NCI-H748 treated with DMSO at 0.1 percent for 48 hours (cell line): ENCODE data around the gene TNRC6B.

Experiments used
- DNase-seq: peaks from one replicate; lab custom pipeline; 2025; lab: John Stamatoyannopoulos, UW

Gene TNRC6B

GRCh38 chr22:40328546-40329456, 151.1 kb downstream of the TNRC6B start:
- DNase-seq: no peak

- DNase-seq: no peak
Measured at GRCh38 chr22:40329466-40329865, 151.7 kb downstream of the TNRC6B start.

GRCh38 chr22:40330086-40330485, 152.4 kb downstream of the TNRC6B start:
- no peak for DNase-seq

- DNase-seq: no peak
Measured at GRCh38 chr22:40330615-40331014, 152.9 kb downstream of the TNRC6B start.

- no peak for DNase-seq
Measured at GRCh38 chr22:40331706-40332105, 154.0 kb downstream of the TNRC6B start.

GRCh38 chr22:40332319-40332781, 154.6 kb downstream of the TNRC6B start:
- DNase-seq: no peak

- no peak for DNase-seq
Measured at GRCh38 chr22:40334060-40334459, 156.3 kb downstream of the TNRC6B start.

GRCh38 chr22:40334899-40335298, 157.2 kb downstream of the TNRC6B start:
- no peak for DNase-seq

- no peak for DNase-seq
Measured at GRCh38 chr22:40335358-40335757, 157.6 kb downstream of the TNRC6B start.

GRCh38 chr22:40340044-40340443, 162.3 kb downstream of the TNRC6B start:
- no peak for DNase-seq

GRCh38 chr22:40341604-40342003, 163.9 kb downstream of the TNRC6B start:
- no peak for DNase-seq

- no peak for DNase-seq
Measured at GRCh38 chr22:40342521-40342920, 164.8 kb downstream of the TNRC6B start.

- DNase-seq: no peak
Measured at GRCh38 chr22:40345271-40345670, 167.5 kb downstream of the TNRC6B start.

GRCh38 chr22:40345815-40346184, 168.1 kb downstream of the TNRC6B start:
- DNase-seq: peak; percentile 26

- DNase-seq: peak; percentile 43
Measured at GRCh38 chr22:40346185-40347118, 168.7 kb downstream of the TNRC6B start, which contains the start of gene ADSL. Gene ADSL, plus strand, starts transcription at chr22:40346500. Its CDS starts 59 bp downstream, at chr22:40346559.

GRCh38 chr22:40347300-40347699, 169.6 kb downstream of the TNRC6B start:
- no peak for DNase-seq

GRCh38 chr22:40348025-40348658, 170.4 kb downstream of the TNRC6B start:
- DNase-seq: no peak

- DNase-seq: no peak
Measured at GRCh38 chr22:40352763-40353162, 175.0 kb downstream of the TNRC6B start.

GRCh38 chr22:40361100-40361499, 183.4 kb downstream of the TNRC6B start:
- no peak for DNase-seq

- no peak for DNase-seq
Measured at GRCh38 chr22:40363059-40363458, 185.3 kb downstream of the TNRC6B start.

GRCh38 chr22:40364431-40364830, 186.7 kb downstream of the TNRC6B start:
- DNase-seq: no peak

GRCh38 chr22:40366068-40366467, 188.3 kb downstream of the TNRC6B start:
- no peak for DNase-seq
